CD14-positive monocyte (primary cell): ENCODE results near the gene ADGRG1. TPM values are rescaled to one million over a fixed set of nuclear protein-coding genes. Genes with fewer than 3 reads are reported as not detected.

Experiments
- DNase-seq, 3 donors: peaks; one replicate each; pipeline ENCODE4 v3.0.0-alpha.2; 2011 to 2022
- H2AFZ ChIP-seq: 2 replicates; pipeline ENCODE4 v1.6.0; 2012; ENCODE audit warnings: mild to moderate bottlenecking, low read depth, low read length, inconsistent platforms; ENCODE audit not compliant: insufficient read depth, poor library complexity, severe bottlenecking
- H3K27ac ChIP-seq, 2 donors: 1 replicate in 1 of 2; 2 replicates in 1 of 2; pipeline ENCODE4 v1.5.1; 2012 to 2013; ENCODE audit warnings: low read length in 2 of 2, control low read depth in 1 of 2, inconsistent platforms in 1 of 2, low read depth in 1 of 2, mild to moderate bottlenecking in 1 of 2
- H3K27me3 ChIP-seq, 2 donors: one replicate each; pipeline versions ENCODE4 v1.6.0 to v1.6.1; 2011 to 2013; ENCODE audit warnings: low read length in 2 of 2; ENCODE audit not compliant: control insufficient read depth in 2 of 2, insufficient read depth in 2 of 2
- H3K36me3 ChIP-seq, 2 donors: replicated peaks in 1 of 2; 1 replicate in 1 of 2; 2 replicates in 1 of 2; pipeline versions ENCODE4 v1.5.1 to v1.6.1; 2012 to 2013; ENCODE audit warnings: low read length in 2 of 2, control low read depth in 1 of 2, inconsistent platforms in 1 of 2, mild to moderate bottlenecking in 1 of 2; ENCODE audit not compliant: insufficient read depth in 2 of 2, control insufficient read depth in 1 of 2
- H3K4me1 ChIP-seq, 2 donors: 1 replicate in 1 of 2; 2 replicates in 1 of 2; pipeline versions ENCODE4 v1.5.1 to v1.6.1; 2012 to 2013; ENCODE audit warnings: low read length in 2 of 2, control low read depth in 1 of 2, inconsistent platforms in 1 of 2, mild to moderate bottlenecking in 1 of 2, moderate library complexity in 1 of 2; ENCODE audit not compliant: insufficient read depth in 2 of 2, control insufficient read depth in 1 of 2
- H3K4me2 ChIP-seq: replicated peaks from 2 replicates; pipeline ENCODE3; 2012; ENCODE audit warnings: low read length, moderate library complexity, mild to moderate bottlenecking; ENCODE audit not compliant: poor library complexity, severe bottlenecking; ENCODE audit errors: extremely low read depth
- H3K4me3 ChIP-seq, 3 experiments: fragments of 200-600 bp in 1 of 3; sonication (generic) in 1 of 3; replicated peaks in 1 of 3; 1 replicate in 2 of 3; 2 replicates in 1 of 3; pipeline ENCODE4 v1.5.1; 2011 to 2013; ENCODE audit warnings: low read length in 3 of 3, mild to moderate bottlenecking in 3 of 3, control low read depth in 2 of 3, low read depth in 2 of 3, inconsistent platforms in 1 of 3, moderate library complexity in 1 of 3
- H3K79me2 ChIP-seq: 2 replicates; pipeline ENCODE4 v1.6.0; 2012; ENCODE audit warnings: mild to moderate bottlenecking, control low read depth, inconsistent platforms, low read length, moderate library complexity; ENCODE audit not compliant: insufficient read depth
- H3K9ac ChIP-seq: 2 replicates; pipeline ENCODE4 v1.6.0; 2017; ENCODE audit warnings: low read length, mild to moderate bottlenecking; ENCODE audit not compliant: insufficient read depth, poor library complexity, severe bottlenecking
- H3K9me3 ChIP-seq, 2 donors: replicated peaks in 1 of 2; 1 replicate in 1 of 2; 2 replicates in 1 of 2; pipeline versions ENCODE4 v1.5.1 to v1.6.1; 2012 to 2013; ENCODE audit warnings: low read length in 2 of 2, control low read depth in 1 of 2; ENCODE audit not compliant: control insufficient read depth in 1 of 2, insufficient read depth in 1 of 2
- H4K20me1 ChIP-seq: 2 replicates; pipeline ENCODE4 v1.6.0; 2012; ENCODE audit warnings: mild to moderate bottlenecking, low read length, control low read depth, moderate library complexity; ENCODE audit not compliant: insufficient read depth
- H3K27ac Mint-ChIP-seq, 7 donors: one replicate each; pipeline ENCODE4 v1.8.0; 2020; ENCODE audit warnings: mild to moderate bottlenecking in 7 of 7, mixed read lengths in 7 of 7, moderate library complexity in 6 of 7, inconsistent platforms in 2 of 7
- H3K27me3 Mint-ChIP-seq, 3 donors: one replicate each; pipeline ENCODE4 v1.8.0; 2021 to 2022; ENCODE audit warnings: low read depth in 3 of 3, mild to moderate bottlenecking in 3 of 3, mixed read lengths in 3 of 3, moderate library complexity in 3 of 3, inconsistent platforms in 1 of 3
- H3K36me3 Mint-ChIP-seq, 2 donors: one replicate each; pipeline ENCODE4 v1.8.0; 2020; ENCODE audit warnings: mixed read lengths in 2 of 2, inconsistent platforms in 1 of 2, mild to moderate bottlenecking in 1 of 2
- H3K4me1 Mint-ChIP-seq: one replicate; pipeline ENCODE4 v1.8.0; 2020; ENCODE audit warnings: mild to moderate bottlenecking, mixed read lengths
- H3K4me3 Mint-ChIP-seq, 2 donors: one replicate each; pipeline ENCODE4 v1.8.0; 2020; ENCODE audit warnings: mild to moderate bottlenecking in 2 of 2, mixed read lengths in 2 of 2, moderate library complexity in 1 of 2
- H3K9me3 Mint-ChIP-seq, 7 donors: one replicate each; pipeline ENCODE4 v1.8.0; 2020 to 2022; ENCODE audit warnings: mixed read lengths in 7 of 7, mild to moderate bottlenecking in 6 of 7, moderate library complexity in 6 of 7, inconsistent platforms in 2 of 7
- CTCF ChIP-seq: fragments of 200-600 bp; IDR thresholded peaks from one replicate; pipeline ENCODE4 v1.8.0; 2022; ENCODE audit warnings: antibody characterized with exemption, mild to moderate bottlenecking
- WGBS: methylation state at CpG from one replicate; pipeline ENCODE4 v1.1.5; 2013; ENCODE audit warnings: missing lambda C conversion rate; ENCODE audit not compliant: insufficient coverage; 5-methylcytosine and 5-hydroxymethylcytosine counted together
- intact Hi-C, 2 donors: fragments of 100-400 bp; cut with micrococcal nuclease; formaldehyde crosslinking; loops; one replicate each; pipeline versions ENCODE4 v1.15.0 to v1.15.1; 2023
- polyA plus RNA-seq, 3 donors: library from polyadenylated mRNA; depleted of rRNA in 1 of 3; unstranded in 2 of 3; stranded (reverse) in 1 of 3; fragments of 300-500 nt in 2 of 3; fragments of >200 nt in 1 of 3; fragmentation: Illumina TruSeq in 2 of 3; gene quantifications; 1 replicate in 2 of 3; 2 replicates in 1 of 3; pipeline ENCODE4 v1.2.3, GENCODE V29; 2012 to 2021

The ADGRG1 gene
- polyA plus RNA-seq, 3 donors = 0.07 to 0.39 (median 0.08) TPM

DNA sequence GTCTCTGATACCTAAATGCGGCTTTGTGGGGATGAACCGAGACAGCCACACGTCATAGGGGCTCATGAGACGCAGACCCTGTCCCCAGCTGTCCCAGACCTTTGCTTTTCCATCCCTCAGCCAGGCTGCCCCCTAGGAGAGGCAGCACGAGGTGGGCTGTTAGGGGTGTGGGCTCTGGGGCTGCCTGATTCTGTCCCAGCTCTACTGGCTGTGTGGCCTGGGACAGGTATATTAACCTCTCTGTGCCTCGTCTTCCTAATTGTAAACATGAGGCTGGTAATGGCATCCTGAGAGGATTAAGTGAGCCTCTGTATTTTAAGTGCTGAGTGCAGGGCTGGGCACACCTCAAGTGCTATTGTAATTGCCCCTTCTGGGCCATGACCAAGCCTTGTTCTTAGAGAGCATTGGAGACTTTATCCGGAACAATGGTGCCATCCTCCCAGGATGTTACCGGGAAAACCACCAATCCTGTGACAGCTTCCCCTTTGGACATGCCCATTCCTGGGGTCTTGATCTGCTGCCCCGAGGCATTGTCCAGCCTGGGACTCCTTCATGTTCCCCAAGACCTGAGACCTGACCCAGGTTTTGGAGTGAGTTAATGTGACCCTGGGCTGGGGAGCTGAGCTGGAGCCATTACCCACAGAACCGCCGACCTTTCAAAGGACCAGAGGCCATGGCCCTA lies 5.1 kb downstream of the ADGRG1 start:
- no peak for DNase-seq
- Mint-ChIP-seq H3K9me3 (peaks cover 0 to 7% (median 0%) of the 10 kb centered on the region in 7 donors), H3K4me3 (no peak overlapping the region), H3K36me3 (peaks cover 0 to 2% of the 10 kb centered on the region in 2 donors), H3K4me1 (peaks cover 14% of the 10 kb centered on the region), H3K27me3 (peaks cover 45 to 74% (median 46%) of the 10 kb centered on the region in 3 donors), H3K27ac (no peak overlapping the region)
- TF ChIP-seq CTCF = no peak
- H2AFZ ChIP-seq = no peak overlapping the region
- H4K20me1 ChIP-seq = no peaks in the 10 kb centered on the region
- no peak overlapping the region for H3K9ac ChIP-seq
- no peak overlapping the region for H3K4me3 ChIP-seq
- no peak overlapping the region for H3K4me2 ChIP-seq
- H3K36me3 ChIP-seq = no peaks in the 10 kb centered on the region
- H3K27ac ChIP-seq = no peak overlapping the region
- H3K79me2 ChIP-seq = no peaks in the 10 kb centered on the region
- intact Hi-C loops = no loop called here
- peaks cover 0 to 11% of the 10 kb centered on the region in 2 donors for H3K9me3 ChIP-seq
- H3K27me3 ChIP-seq = peaks cover 17 to 66% of the 10 kb centered on the region in 2 donors
- H3K4me1 ChIP-seq = peaks cover 3 to 6% of the 10 kb centered on the region in 2 donors
- 88% methylated on average over 9 of the region's 11 CpGs for WGBS

- Mint-ChIP-seq H3K27ac (no peak overlapping the region), H3K27me3 (peaks cover 45 to 74% (median 46%) of the 10 kb centered on the region in 3 donors), H3K9me3 (peaks cover 0 to 3% (median 0%) of the 10 kb centered on the region in 7 donors), H3K4me1 (peaks cover 13% of the 10 kb centered on the region), H3K36me3 (no peaks in the 10 kb centered on the region), H3K4me3 (no peak overlapping the region)
- H3K27me3 ChIP-seq = peaks cover 15 to 63% of the 10 kb centered on the region in 2 donors
- whole genome bisulfite sequencing = 17% methylated on average over 4 of the region's 4 CpGs
- H3K27ac ChIP-seq = no peak overlapping the region
- no peak for DNase-seq
- TF ChIP-seq CTCF = no peak
- peaks cover 3 to 6% of the 10 kb centered on the region in 2 donors for H3K4me1 ChIP-seq
- no peak overlapping the region for H2AFZ ChIP-seq
- no peaks in the 10 kb centered on the region for H3K36me3 ChIP-seq
- no peak overlapping the region for H3K4me2 ChIP-seq
- no peak overlapping the region for H3K9ac ChIP-seq
- peaks cover 0 to 5% of the 10 kb centered on the region in 2 donors for H3K9me3 ChIP-seq
- no peaks in the 10 kb centered on the region for H3K79me2 ChIP-seq
- intact Hi-C loops = no loop called here
- H3K4me3 ChIP-seq = no peak overlapping the region
- H4K20me1 ChIP-seq = no peaks in the 10 kb centered on the region
Measured at GRCh38 chr16:57634171-57634570, 5.7 kb downstream of the ADGRG1 start.
